H1 (cell line): Measurements from ENCODE around the gene BBIP1. TPM values are rescaled to one million over a fixed set of nuclear protein-coding genes. Genes with fewer than 3 reads are reported as not detected.

Experiments
- CTCF ChIA-PET: fragments of 300-600 bp; sonication (Branson Sonifier 250); formaldehyde crosslinking; loops from one replicate; lab custom pipeline; 2021; ENCODE audit not compliant: partially characterized antibody; lab: Charles Lee
- POLR2A ChIA-PET: fragments of 300-600 bp; sonication (Branson Sonifier 250); formaldehyde crosslinking; loops from one replicate; lab custom pipeline; 2021; ENCODE audit warnings: inconsistent platforms; ENCODE audit not compliant: partially characterized antibody; lab: Charles Lee
- DNase-seq, 2 experiments: peaks; one replicate each; pipeline versions ENCODE4 v3.0.0 to v3.0.0-alpha.2; 2010 to 2022; ENCODE audit warnings: low spot score in 2 of 2, low read depth in 1 of 2, mixed read lengths in 1 of 2
- FAIRE-seq: peaks from 2 replicates; lab custom pipeline; 2011; peaks lifted over from hg19 to GRCh38; lab: Jason Lieb, UNC
- H2AFZ ChIP-seq: 2 replicates; pipeline ENCODE4 v1.8.1; 2012; ENCODE audit warnings: low read length, inconsistent platforms
- H2AK5ac ChIP-seq: 2 replicates; pipeline ENCODE4 v1.6.1; 2013; ENCODE audit warnings: low read depth, low read length
- H2BK120ac ChIP-seq: replicated peaks from 2 replicates; pipeline ENCODE3; 2013; ENCODE audit warnings: low read depth, low read length, inconsistent platforms
- H2BK12ac ChIP-seq: 2 replicates; pipeline ENCODE4 v1.6.1; 2013; ENCODE audit warnings: low read depth, low read length
- H2BK15ac ChIP-seq: 2 replicates; pipeline ENCODE4 v1.6.1; 2013; ENCODE audit warnings: low read length
- H2BK20ac ChIP-seq: 2 replicates; pipeline ENCODE4 v1.6.1; 2013; ENCODE audit warnings: low read length
- H2BK5ac ChIP-seq: 2 replicates; pipeline ENCODE4 v1.6.1; 2013; ENCODE audit warnings: low read depth, low read length
- H3K14ac ChIP-seq: 2 replicates; pipeline ENCODE4 v1.6.1; 2013; ENCODE audit warnings: inconsistent platforms; ENCODE audit not compliant: insufficient read length
- H3K18ac ChIP-seq: 2 replicates; pipeline ENCODE4 v1.6.1; 2013; ENCODE audit warnings: low read length; ENCODE audit errors: extremely low read depth
- H3K23ac ChIP-seq: 2 replicates; pipeline ENCODE4 v1.6.1; 2013; ENCODE audit warnings: inconsistent platforms; ENCODE audit not compliant: insufficient read length
- H3K23me2 ChIP-seq: 2 replicates; pipeline ENCODE4 v1.6.1; 2013; ENCODE audit warnings: low read depth, low read length
- H3K27ac ChIP-seq: 2 replicates; pipeline ENCODE4 v1.6.1; 2011; ENCODE audit warnings: low read depth, low read length, inconsistent platforms
- H3K27me3 ChIP-seq, 4 experiments: replicated peaks in 1 of 4; 1 replicate in 1 of 4; 2 replicates in 3 of 4; pipeline versions ENCODE4 v1.6.1 to v1.8.1; 2011 to 2013; ENCODE audit warnings: low read length in 3 of 4, mild to moderate bottlenecking in 3 of 4, inconsistent platforms in 2 of 4, mixed read lengths in 2 of 4, moderate library complexity in 1 of 4; ENCODE audit not compliant: control insufficient read depth in 3 of 4, insufficient read depth in 3 of 4; ENCODE audit errors: extremely low read depth in 1 of 4
- H3K36me3 ChIP-seq, 4 experiments: 2 replicates each; pipeline versions ENCODE4 v1.6.1 to v1.8.1; 2011 to 2013; ENCODE audit warnings: mild to moderate bottlenecking in 4 of 4, low read length in 3 of 4, moderate library complexity in 2 of 4, control low read depth in 1 of 4, inconsistent platforms in 1 of 4; ENCODE audit not compliant: insufficient read depth in 4 of 4, control insufficient read depth in 2 of 4
- H3K4ac ChIP-seq: replicated peaks from 2 replicates; pipeline ENCODE3; 2013; ENCODE audit warnings: low read length, low read depth, mixed read lengths, inconsistent platforms; ENCODE audit not compliant: insufficient read length
- H3K4me1 ChIP-seq, 4 experiments: replicated peaks in 1 of 4; 1 replicate in 1 of 4; 2 replicates in 3 of 4; pipeline versions ENCODE4 v1.6.1 to v1.8.1; 2011 to 2013; ENCODE audit warnings: low read length in 3 of 4, inconsistent platforms in 2 of 4, mixed read lengths in 1 of 4; ENCODE audit not compliant: insufficient read depth in 4 of 4, control insufficient read depth in 3 of 4
- H3K4me2 ChIP-seq, 2 experiments: 2 replicates each; pipeline versions ENCODE4 v1.6.1 to v1.8.1; 2011 to 2013; ENCODE audit warnings: low read depth in 2 of 2, low read length in 2 of 2, control low read depth in 1 of 2, inconsistent platforms in 1 of 2, mild to moderate bottlenecking in 1 of 2; ENCODE audit not compliant: insufficient read depth in 1 of 2
- H3K4me3 ChIP-seq, 4 experiments: fragments of 200-600, 300-600 bp in 1 of 4; sonication (generic), shearing (Covaris generic), sonication (Bioruptor Twin) in 1 of 4; 2 replicates each; pipeline versions ENCODE4 v1.5.1 to v1.8.1; 2011 to 2016; ENCODE audit warnings: low read length in 4 of 4, low read depth in 3 of 4, control low read depth in 2 of 4, inconsistent platforms in 2 of 4, mild to moderate bottlenecking in 2 of 4, mixed read lengths in 1 of 4, moderate library complexity in 1 of 4; ENCODE audit not compliant: insufficient read depth in 2 of 4; ENCODE audit errors: extremely low read depth in 1 of 4
- H3K56ac ChIP-seq: replicated peaks from 2 replicates; pipeline ENCODE3; 2013; ENCODE audit warnings: low read depth, mild to moderate bottlenecking, mixed read lengths, low read length, inconsistent platforms; ENCODE audit not compliant: insufficient read length
- H3K79me1 ChIP-seq: 2 replicates; pipeline ENCODE4 v1.6.1; 2013; ENCODE audit warnings: low read depth, low read length, control low read depth
- H3K79me2 ChIP-seq, 2 experiments: 2 replicates each; pipeline versions ENCODE4 v1.6.1 to v1.8.1; 2012 to 2013; ENCODE audit warnings: low read length in 2 of 2, mild to moderate bottlenecking in 2 of 2, inconsistent platforms in 1 of 2; ENCODE audit not compliant: insufficient read depth in 2 of 2, control insufficient read depth in 1 of 2
- H3K9ac ChIP-seq, 4 experiments: replicated peaks in 1 of 4; 1 replicate in 1 of 4; 2 replicates in 3 of 4; pipeline versions ENCODE4 v1.6.1 to v1.8.1; 2011 to 2013; ENCODE audit warnings: low read depth in 3 of 4, low read length in 3 of 4, control low read depth in 2 of 4, mild to moderate bottlenecking in 2 of 4, moderate library complexity in 2 of 4, inconsistent platforms in 1 of 4; ENCODE audit errors: extremely low read depth in 1 of 4
- H3K9me3 ChIP-seq, 2 experiments: 2 replicates each; pipeline versions ENCODE4 v1.6.1 to v1.8.1; 2012 to 2013; ENCODE audit warnings: mild to moderate bottlenecking in 2 of 2, moderate library complexity in 2 of 2, control low read depth in 1 of 2, inconsistent platforms in 1 of 2, low read depth in 1 of 2, low read length in 1 of 2, mixed read lengths in 1 of 2; ENCODE audit not compliant: insufficient read depth in 2 of 2
- H4K20me1 ChIP-seq, 2 experiments: replicated peaks in 1 of 2; 2 replicates each; pipeline versions ENCODE3 to v1.8.1; 2011 to 2013; ENCODE audit warnings: inconsistent platforms in 2 of 2, low read length in 2 of 2, mild to moderate bottlenecking in 1 of 2; ENCODE audit not compliant: insufficient read depth in 2 of 2, control insufficient read depth in 1 of 2
- H4K5ac ChIP-seq: 2 replicates; pipeline ENCODE4 v1.6.1; 2013; ENCODE audit warnings: low read length, low read depth, mixed read lengths, inconsistent platforms; ENCODE audit not compliant: insufficient read length
- H4K8ac ChIP-seq: 2 replicates; pipeline ENCODE4 v1.8.0; 2013; ENCODE audit warnings: mild to moderate bottlenecking, moderate library complexity, low read length, inconsistent platforms; ENCODE audit not compliant: insufficient read depth; ENCODE audit errors: extremely low read depth
- H4K91ac ChIP-seq: replicated peaks from 2 replicates; pipeline ENCODE3; 2013; ENCODE audit warnings: low read length, mixed read lengths, inconsistent platforms; ENCODE audit not compliant: insufficient read length
- CBX5 ChIP-seq: fragments of 300-800, 300-1000 bp; sonication (generic); IDR thresholded peaks from 2 replicates; pipeline ENCODE4 v1.7.1; 2016; ENCODE audit warnings: antibody characterized with exemption, low read length, low read depth
- CHD2 ChIP-seq: IDR thresholded peaks from 2 replicates; pipeline ENCODE4 v1.6.1; 2012; ENCODE audit warnings: low read length, improper control_type of control experiment
- EGR1 ChIP-seq: IDR thresholded peaks from 2 replicates; pipeline ENCODE4 v1.6.1; 2011; ENCODE audit warnings: low read depth, low read length, borderline replicate concordance
- KDM5A ChIP-seq: fragments of 200-600 bp; IDR thresholded peaks from 2 replicates; pipeline ENCODE4 v1.7.1; 2012; ENCODE audit warnings: mild to moderate bottlenecking, low read length, inconsistent platforms, mixed read lengths
- MAFK ChIP-seq: IDR thresholded peaks from 2 replicates; pipeline ENCODE4 v1.6.1; 2012; ENCODE audit warnings: low read depth, mild to moderate bottlenecking, improper control_type of control experiment, low read length
- POLR2AphosphoS5 ChIP-seq: IDR thresholded peaks from 2 replicates; pipeline ENCODE4 v1.6.1; 2011; ENCODE audit warnings: low read depth, low read length
- RNF2 ChIP-seq: fragments of 200-900, 300-1000 bp; sonication (generic); IDR thresholded peaks from 2 replicates; pipeline ENCODE4 v1.7.1; 2016; ENCODE audit warnings: borderline replicate concordance, low read depth, mild to moderate bottlenecking, antibody characterized with exemption, low read length; ENCODE audit not compliant: poor library complexity, severe bottlenecking; ENCODE audit errors: missing control alignments
- TEAD4 ChIP-seq: IDR thresholded peaks from 2 replicates; pipeline ENCODE4 v1.6.1; 2012; ENCODE audit warnings: low read depth, low read length, inconsistent platforms, mixed read lengths
- WGBS, 2 experiments: shearing (Covaris generic) in 1 of 2; methylation state at CpG; one replicate each; pipeline versions ENCODE4 v1.1.6 to v1.1.7; 2013 to 2015; ENCODE audit warnings: low lambda C conversion rate in 2 of 2, mixed read lengths in 2 of 2, inconsistent platforms in 1 of 2, low coverage in 1 of 2, missing lambda C conversion rate in 1 of 2; ENCODE audit not compliant: insufficient replicate concordance in 2 of 2, insufficient coverage in 1 of 2, insufficient read length in 1 of 2; ENCODE audit errors: extremely low coverage in 1 of 2, missing lambda C conversion rate in 1 of 2; 5-methylcytosine and 5-hydroxymethylcytosine counted together
- long read RNA-seq, 2 experiments: library from RNA in 1 of 2; library from capped mRNA in 1 of 2; stranded (forward); transcript quantifications; one replicate each; pipeline ENCODE4 v2.0.0, GENCODE V29; 2021; ENCODE audit warnings: inconsistent platforms in 1 of 2
- polyA minus RNA-seq, 3 experiments: library from RNA; depleted of rRNA, polyadenylated mRNA; stranded (reverse); fragments of >200 nt; gene quantifications; 1 replicate in 2 of 3; 2 replicates in 1 of 3; pipeline ENCODE4 v1.2.3, GENCODE V29; 2011
- polyA plus RNA-seq, 7 experiments: library from polyadenylated mRNA; depleted of rRNA in 3 of 7; stranded (reverse) in 5 of 7; unstranded in 2 of 7; fragments of >200 nt in 5 of 7; fragments of 200-250 nt in 2 of 7; gene quantifications; 1 replicate in 5 of 7; 2 replicates in 1 of 7; 4 replicates in 1 of 7; pipeline versions ENCODE4 v1.2.1 to v1.2.3, GENCODE V29; 2011 to 2013; ENCODE audit warnings: missing spikeins in 2 of 7, mixed read lengths in 2 of 7
- total RNA-seq: library from RNA; stranded (reverse); fragmentation: NEBNext Ultra II Directional; extraction: Animal tissue kit (Norgen Biotek cat#: 25700); gene quantifications from 2 replicates; pipeline ENCODE4 v1.2.1, GENCODE V29; 2021

BBIP1 gene, protein sequence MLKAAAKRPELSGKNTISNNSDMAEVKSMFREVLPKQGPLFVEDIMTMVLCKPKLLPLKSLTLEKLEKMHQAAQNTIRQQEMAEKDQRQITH
- total RNA-seq (19.6 and 22.2 TPM in 2 replicates), polyA plus RNA-seq (2011; rRNA removed) (6.9 and 8.8 TPM in 2 replicates), polyA minus RNA-seq (2011; rRNA and poly(A)+ RNA removed) (11.1 and 13.5 TPM in 2 replicates)
- 13.4 TPM for polyA plus RNA-seq (2011; cell fraction: cytosol; rRNA removed)
- polyA plus RNA-seq (2011; cell fraction: nucleus; rRNA removed): 9.5 TPM
- polyA plus RNA-seq (2012, experiment 1 of 2): 14.7 to 37.7 TPM (median 15.4 TPM) in 4 replicates
- 4.3 TPM for polyA plus RNA-seq (2012, experiment 2 of 2)
- 21.8 TPM for polyA plus RNA-seq (2013, experiment 1 of 2)
- polyA plus RNA-seq (2013, experiment 2 of 2): 21.4 TPM
- polyA minus RNA-seq (2011; cell fraction: cytosol; rRNA and poly(A)+ RNA removed): 5.6 TPM
- 30.2 TPM for polyA minus RNA-seq (2011; cell fraction: nucleus; rRNA and poly(A)+ RNA removed)
- long read RNA-seq, experiment 1, transcript BBIP1-207 (4 exons, 2,119 nt): major isoform, 7 of 16 reads
- long read RNA-seq, experiment 1, partial matches to known transcripts: 3 of 16 reads
- long read RNA-seq, experiment 1, other reads (novel, unspliced or antisense): 4 of 16 reads
- long read RNA-seq, experiment 2, partial matches to known transcripts: 0 of 11 reads
- long read RNA-seq, experiment 2, other reads (novel, unspliced or antisense): 0 of 11 reads

DNA sequence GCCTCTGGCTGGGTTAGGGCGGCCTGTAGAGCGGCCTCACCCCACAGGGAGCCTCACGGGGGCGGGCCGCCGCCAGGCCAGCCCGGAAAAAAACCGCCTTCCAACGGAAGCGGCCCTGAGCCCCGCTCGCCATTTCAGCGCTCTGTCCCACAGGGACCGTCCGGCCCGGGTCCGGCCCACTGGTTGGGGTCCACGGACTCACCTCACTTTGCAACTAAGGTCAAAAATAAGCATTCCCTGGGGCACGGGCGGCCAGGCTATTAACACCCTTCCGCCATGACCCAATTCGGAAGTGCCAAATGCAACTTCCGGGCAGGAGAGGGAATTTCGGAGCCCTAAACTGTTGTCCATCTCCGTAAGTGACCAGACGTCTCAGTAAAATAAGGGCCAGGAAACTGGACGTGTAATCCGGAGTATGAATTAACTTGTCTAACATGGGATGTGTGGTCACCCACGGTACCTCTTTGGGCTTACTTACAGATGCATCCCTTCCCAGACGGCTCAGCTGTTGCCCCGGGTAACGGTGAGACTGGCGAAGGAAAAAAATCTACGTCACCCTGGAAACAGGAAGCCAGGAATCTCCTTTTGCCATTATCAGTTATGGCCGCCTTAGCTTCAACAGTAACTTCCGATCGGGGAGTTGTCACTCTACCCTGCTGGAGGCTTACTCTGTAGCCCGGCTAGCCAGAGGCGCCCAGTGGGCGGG lies at the start of gene BBIP1:
BBIP1 (minus strand) TSS at position 538 of the 706 bp plus-strand sequence. CDS start 1,023 bp downstream, outside the sequence.
- Histone ChIP-seq H3K18ac (peak within 1 kb of the TSS; percentile 89; the same call in 1 of the 2 replicates), H3K4me2 (peak within 1 kb of the TSS; percentile 82 to 88), H4K20me1 (no peaks in the 10 kb centered on the region), H3K27ac (peak within 1 kb of the TSS; percentile 91), H2AK5ac (no peak within 1 kb of the TSS), H3K4ac (peak within 1 kb of the TSS; percentile 91), H3K9ac (peak within 1 kb of the TSS; percentile 81 to 91 (median 86)), H3K9me3 (no peaks in the 10 kb centered on the region), H4K8ac (peak within 1 kb of the TSS; percentile 87; the same call in 1 of the 2 replicates), H3K23ac (no peak within 1 kb of the TSS), H3K79me1 (no peaks in the 10 kb centered on the region), H3K27me3 (no peaks in the 10 kb centered on the region), H2AFZ (peak within 1 kb of the TSS; percentile 93), H2BK120ac (no peak within 1 kb of the TSS), H3K23me2 (no peaks in the 10 kb centered on the region; the same call in 1 of the 2 replicates), H3K79me2 (peaks cover 4 to 48% of the 10 kb centered on the region in 2 experiments; a peak in 3 of 4 replicates), H4K5ac (peak within 1 kb of the TSS; percentile 96), H3K36me3 (no peaks in the 10 kb centered on the region), H2BK5ac (peak within 1 kb of the TSS; percentile 85), H3K56ac (peak within 1 kb of the TSS; percentile 33), H2BK15ac (peak within 1 kb of the TSS; percentile 75; the same call in 1 of the 2 replicates), H3K4me3 (peak within 1 kb of the TSS; percentile 85 to 100 (median 98)), H3K4me1 (peaks cover 0 to 7% (median 4%) of the 10 kb centered on the region in 4 experiments; a peak in 5 of 7 replicates), H2BK12ac (peak within 1 kb of the TSS; percentile 52), H2BK20ac (no peak within 1 kb of the TSS), H4K91ac (peak within 1 kb of the TSS; percentile 86), H3K14ac (no peak within 1 kb of the TSS)
- FAIRE-seq (peak; percentile 85), DNase-seq (peak; percentile 90 to 99)
- WGBS, 2 experiments: 2% methylated on average over 40 of the region's 40 CpGs; no CpG with 5 or more reads in 1 of the 2 experiments
- ChIA-PET POLR2A (interaction anchor here (0.7 to 2.2 kb wide), 12 partner anchors 9 to 301 kb away, joined by 3 to 9 read pairs (median 3); partner anchors contain the start of genes PDCD4 and RBM20), CTCF (interaction anchor here (0.8 to 2.7 kb wide), 4 partner anchors 115 to 317 kb away, joined by 3 to 6 read pairs (median 3); no protein-coding TSS in a partner anchor)
- TF ChIP-seq RNF2: no peak
- no peak for TF ChIP-seq TEAD4
- TF ChIP-seq CHD2: no peak
- TF ChIP-seq EGR1: peak; percentile 94
- TF ChIP-seq CBX5: no peak
- TF ChIP-seq KDM5A: no peak
- TF ChIP-seq MAFK: no peak
- TF ChIP-seq POLR2AphosphoS5: peak; percentile 71; the same call in 1 of the 2 replicates
